Measurements from ENCODE around the gene GFI1.

The GFI1 gene

GRCh38 chr1:92488416-92488815, 1.7 kb upstream of the GFI1 start:
- DNase-seq (ENCODE audit: low spot score), result no peak

- DNase-seq (ENCODE audit: low spot score), result no peak
These were observed 417 bp upstream of the GFI1 start for GRCh38 chr1:92487078-92487605.

GRCh38 chr1:92485381-92486250, 1.1 kb downstream of the GFI1 start:
- DNase-seq (ENCODE audit: low spot score), result no peak

GRCh38 chr1:92484472-92485380, 2.0 kb downstream of the GFI1 start:
- no peak for DNase-seq (ENCODE audit: low spot score)

GRCh38 chr1:92483610-92484471, 2.9 kb downstream of the GFI1 start:
- no peak for DNase-seq (ENCODE audit: low spot score)

- DNase-seq (ENCODE audit: low spot score), result no peak
These were observed 3.8 kb downstream of the GFI1 start for GRCh38 chr1:92482665-92483609.

- no peak for DNase-seq (ENCODE audit: low spot score)
These were observed 4.6 kb downstream of the GFI1 start for GRCh38 chr1:92481971-92482664.

- no peak for DNase-seq (ENCODE audit: low spot score)
These were observed 5.2 kb downstream of the GFI1 start for GRCh38 chr1:92481599-92481925.

GRCh38 chr1:92480813-92481598, 5.7 kb downstream of the GFI1 start:
- no peak for DNase-seq (ENCODE audit: low spot score)

GRCh38 chr1:92480200-92480812, 6.4 kb downstream of the GFI1 start:
- DNase-seq (ENCODE audit: low spot score), result no peak

GRCh38 chr1:92479587-92479986, 7.1 kb downstream of the GFI1 start:
- DNase-seq (ENCODE audit: low spot score), result no peak

- no peak for DNase-seq (ENCODE audit: low spot score)
These were observed 8.3 kb downstream of the GFI1 start for GRCh38 chr1:92478393-92478792.

- DNase-seq (ENCODE audit: low spot score), result no peak
These were observed 10.6 kb downstream of the GFI1 start for GRCh38 chr1:92476071-92476631.

GRCh38 chr1:92475029-92475428, 11.7 kb downstream of the GFI1 start:
- no peak for DNase-seq (ENCODE audit: low spot score)

GRCh38 chr1:92473781-92474495, 12.8 kb downstream of the GFI1 start:
- no peak for DNase-seq (ENCODE audit: low spot score)

- no peak for DNase-seq (ENCODE audit: low spot score)
These were observed 16.5 kb downstream of the GFI1 start for GRCh38 chr1:92470216-92470615.

GRCh38 chr1:92466683-92467352, 19.9 kb downstream of the GFI1 start:
- DNase-seq (ENCODE audit: low spot score), result no peak
